ENCODE data around the gene GLTPD2. TPM values are rescaled to one million over a fixed set of nuclear protein-coding genes. Genes with fewer than 3 reads are reported as not detected.

GLTPD2 gene
- total RNA-seq, 1 experiment from 2014 or later = not detected

DNA sequence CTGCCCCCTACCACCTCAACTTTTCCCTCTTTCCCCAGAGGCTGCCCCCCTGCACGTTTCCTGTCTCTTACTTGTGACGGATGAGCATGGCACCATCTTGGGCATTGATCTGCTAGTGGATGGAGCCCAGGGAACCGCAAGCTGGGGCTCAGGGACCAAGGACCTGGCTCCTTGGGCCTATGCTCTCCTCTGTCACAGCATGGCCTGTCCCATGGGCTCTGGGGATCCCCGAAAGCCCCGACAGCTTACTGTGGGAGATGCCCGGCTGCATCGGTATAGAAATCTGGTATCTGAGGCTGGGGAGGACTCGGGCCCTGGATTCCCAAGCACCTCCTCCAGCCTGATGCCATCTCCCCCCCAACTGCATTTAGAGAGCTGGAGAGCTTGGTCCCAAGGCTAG is 47.2 kb upstream of the GLTPD2 start:
- Histone ChIP-seq H3K14ac (ENCODE audit: insufficient read depth, low read length) (no peak overlapping the region), H3K4me2 (ENCODE audit: insufficient read depth, insufficient read length, low read length) (no peak overlapping the region), H3K79me1 (ENCODE audit: insufficient read depth, low read depth, low read length, poor library complexity, severe bottlenecking) (no peaks in the 10 kb centered on the region), H2AFZ (ENCODE audit: low read length) (no peak overlapping the region), H2BK12ac (ENCODE audit: insufficient read length, low read depth, low read length) (no peak overlapping the region), H4K8ac (replicated peaks; ENCODE audit: insufficient read length, low read depth, low read length) (no peak overlapping the region), H3K4me1 (ENCODE audit: insufficient read depth, low read length) (no peaks in the 10 kb centered on the region), H3K27me3 (ENCODE audit: insufficient read depth, low read length) (peaks cover 35% of the 10 kb centered on the region), H3K4ac (ENCODE audit: low read depth, low read length) (no peak overlapping the region), H3K56ac (ENCODE audit: insufficient read length, low read depth, low read length) (no peak overlapping the region), H3K18ac (ENCODE audit: insufficient read length, low read depth, low read length) (no peak overlapping the region), H4K5ac (ENCODE audit: insufficient read length, low read depth, low read length) (no peak overlapping the region), H3K23me2 (ENCODE audit: insufficient read length, low read depth, low read length, poor library complexity, severe bottlenecking) (peaks cover 11% of the 10 kb centered on the region), H2BK5ac (ENCODE audit: insufficient read length, low read length) (no peak overlapping the region), H2BK120ac (ENCODE audit: low read depth, low read length, poor library complexity, severe bottlenecking) (no peak overlapping the region), H4K91ac (ENCODE audit: insufficient read length, low read depth, low read length) (no peak overlapping the region), H3K9me3 (ENCODE audit: control insufficient read depth, low read depth, low read length) (no peaks in the 10 kb centered on the region), H2AK5ac (ENCODE audit: insufficient read length, low read length) (no peak overlapping the region), H2BK20ac (ENCODE audit: low read depth, low read length, poor library complexity, severe bottlenecking) (no peak overlapping the region), H3T11ph (ENCODE audit: low read length) (no peak overlapping the region), H3K79me2 (ENCODE audit: insufficient read depth, low read length) (no peaks in the 10 kb centered on the region), H4K20me1 (ENCODE audit: control insufficient read depth, insufficient read depth, insufficient read length) (no peaks in the 10 kb centered on the region), H3K9ac (ENCODE audit: extremely low read depth, insufficient read length, low read length) (no peak overlapping the region), H2BK15ac (ENCODE audit: low read depth, low read length) (no peak overlapping the region), H3K23ac (ENCODE audit: insufficient read length, low read depth, low read length) (no peak overlapping the region), H3K27ac (ENCODE audit: insufficient read length, low read depth, low read length) (no peak overlapping the region)
- Mint-ChIP-seq H3K4me3 (peak overlapping the region in 1 of 2 experiments; percentile 28; a peak in 2 of 5 replicates), H3K4me1 (peaks cover 25 to 30% of the 10 kb centered on the region in 2 experiments), H3K36me3 (ENCODE audit: insufficient read depth in 1 of 3, low read depth in 3 of 3) (peaks cover 0 to 3% (median 0%) of the 10 kb centered on the region in 3 experiments; a peak in 1 of 7 replicates), H3K9me3 (no peaks in the 10 kb centered on the region), H3K27me3 (ENCODE audit: low read depth) (peaks cover 89% of the 10 kb centered on the region), H3K27ac (no peak overlapping the region)
- no CpG with 5 or more reads among the region's 8 CpGs for WGBS (ENCODE audit: extremely low coverage, insufficient read length, low lambda C conversion rate)
- DNase-seq = no peak
- TF ChIP-seq, protein P1, sequence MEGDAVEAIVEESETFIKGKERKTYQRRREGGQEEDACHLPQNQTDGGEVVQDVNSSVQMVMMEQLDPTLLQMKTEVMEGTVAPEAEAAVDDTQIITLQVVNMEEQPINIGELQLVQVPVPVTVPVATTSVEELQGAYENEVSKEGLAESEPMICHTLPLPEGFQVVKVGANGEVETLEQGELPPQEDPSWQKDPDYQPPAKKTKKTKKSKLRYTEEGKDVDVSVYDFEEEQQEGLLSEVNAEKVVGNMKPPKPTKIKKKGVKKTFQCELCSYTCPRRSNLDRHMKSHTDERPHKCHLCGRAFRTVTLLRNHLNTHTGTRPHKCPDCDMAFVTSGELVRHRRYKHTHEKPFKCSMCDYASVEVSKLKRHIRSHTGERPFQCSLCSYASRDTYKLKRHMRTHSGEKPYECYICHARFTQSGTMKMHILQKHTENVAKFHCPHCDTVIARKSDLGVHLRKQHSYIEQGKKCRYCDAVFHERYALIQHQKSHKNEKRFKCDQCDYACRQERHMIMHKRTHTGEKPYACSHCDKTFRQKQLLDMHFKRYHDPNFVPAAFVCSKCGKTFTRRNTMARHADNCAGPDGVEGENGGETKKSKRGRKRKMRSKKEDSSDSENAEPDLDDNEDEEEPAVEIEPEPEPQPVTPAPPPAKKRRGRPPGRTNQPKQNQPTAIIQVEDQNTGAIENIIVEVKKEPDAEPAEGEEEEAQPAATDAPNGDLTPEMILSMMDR (conservative IDR thresholded peaks at IDR 0.05) = no peak
